Measurements from ENCODE around the gene RPAP3.
"Not testable (repeated sequence)": the region's sequence is repeated elsewhere in the genome, so short reads cannot be mapped to it uniquely, and the experiment has no call there.

RPAP3 gene

GRCh38 chr12:47679785-47680184 is 26.0 kb downstream of the RPAP3 start:
- ATAC-seq = no peak
- DNase-seq = no peak

DNA sequence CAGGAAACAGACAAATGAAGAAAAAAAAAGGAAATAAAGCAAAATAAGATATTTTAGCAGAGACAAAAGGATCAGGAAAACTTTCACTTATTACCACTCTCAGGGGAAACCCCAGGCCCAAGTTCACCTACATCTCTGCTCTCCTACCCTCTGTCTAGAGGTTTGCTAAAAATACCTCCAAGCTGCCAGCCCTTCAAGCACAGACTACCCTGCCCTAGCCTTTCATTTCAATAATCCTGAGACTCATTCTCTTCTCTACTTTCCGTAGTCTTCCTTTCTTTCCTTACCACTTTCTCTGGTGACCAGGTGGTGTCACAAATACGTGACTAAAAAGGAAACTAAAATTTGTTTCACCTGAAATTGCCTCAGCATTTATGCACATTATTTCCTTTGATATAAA is 33.8 kb downstream of the RPAP3 start:
- ATAC-seq (no peak), DNase-seq (no peak)

DNA sequence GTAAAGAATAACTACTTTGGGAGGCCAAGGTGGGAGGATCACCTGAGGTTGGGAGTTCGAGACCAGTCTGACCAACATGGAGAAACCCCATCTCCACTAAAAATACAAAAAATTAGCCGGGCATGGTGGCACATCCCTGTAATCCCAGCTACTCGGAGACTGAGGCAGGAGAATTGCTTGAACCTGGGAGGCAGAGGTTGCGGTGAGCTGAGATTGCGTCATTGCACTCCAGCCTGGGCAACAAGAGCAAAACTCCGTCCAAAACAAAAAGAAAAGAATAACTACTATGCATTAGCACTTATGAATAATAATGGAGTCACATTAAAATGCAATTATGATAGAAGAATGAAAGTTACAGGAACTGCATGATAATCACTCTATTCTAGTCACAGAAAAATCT is 37.9 kb downstream of the RPAP3 start:
- ATAC-seq, DNase-seq: not testable (repeated sequence)

DNA sequence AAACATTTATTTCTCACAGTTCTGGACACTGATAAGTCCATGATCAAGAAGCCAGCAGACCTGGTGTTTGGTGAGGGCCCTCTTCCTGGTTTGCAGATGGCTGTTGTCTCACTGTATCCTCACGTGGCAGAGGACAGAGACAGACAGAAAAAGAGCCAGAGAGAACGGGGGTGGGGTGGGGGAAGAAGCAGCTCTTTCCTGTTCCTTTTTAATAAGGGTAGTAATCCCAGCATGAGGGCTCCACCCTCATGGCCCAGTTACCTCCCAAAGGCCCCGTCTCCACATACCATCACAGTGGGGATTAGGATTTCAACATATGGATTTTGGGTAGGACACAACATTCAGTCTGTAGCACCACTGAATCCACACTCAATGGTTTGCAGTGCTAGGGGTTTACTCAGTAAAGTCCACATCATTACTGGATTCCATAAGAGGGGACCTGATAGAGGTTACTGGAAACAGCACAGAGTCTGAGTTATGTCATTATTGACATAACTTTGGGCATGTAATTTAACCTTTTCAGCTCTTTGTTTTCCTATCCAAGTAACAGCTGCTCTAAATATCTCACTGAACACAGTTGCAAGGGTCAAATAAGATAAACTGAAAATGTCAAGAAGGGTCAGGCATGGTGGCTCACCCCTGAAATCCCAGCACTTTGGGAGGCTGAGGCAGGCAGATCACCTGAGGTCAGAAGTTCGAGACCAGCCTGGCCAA is 53.2 kb downstream of the RPAP3 start:
- ATAC-seq = peak; percentile 17
- no peak for DNase-seq

DNA sequence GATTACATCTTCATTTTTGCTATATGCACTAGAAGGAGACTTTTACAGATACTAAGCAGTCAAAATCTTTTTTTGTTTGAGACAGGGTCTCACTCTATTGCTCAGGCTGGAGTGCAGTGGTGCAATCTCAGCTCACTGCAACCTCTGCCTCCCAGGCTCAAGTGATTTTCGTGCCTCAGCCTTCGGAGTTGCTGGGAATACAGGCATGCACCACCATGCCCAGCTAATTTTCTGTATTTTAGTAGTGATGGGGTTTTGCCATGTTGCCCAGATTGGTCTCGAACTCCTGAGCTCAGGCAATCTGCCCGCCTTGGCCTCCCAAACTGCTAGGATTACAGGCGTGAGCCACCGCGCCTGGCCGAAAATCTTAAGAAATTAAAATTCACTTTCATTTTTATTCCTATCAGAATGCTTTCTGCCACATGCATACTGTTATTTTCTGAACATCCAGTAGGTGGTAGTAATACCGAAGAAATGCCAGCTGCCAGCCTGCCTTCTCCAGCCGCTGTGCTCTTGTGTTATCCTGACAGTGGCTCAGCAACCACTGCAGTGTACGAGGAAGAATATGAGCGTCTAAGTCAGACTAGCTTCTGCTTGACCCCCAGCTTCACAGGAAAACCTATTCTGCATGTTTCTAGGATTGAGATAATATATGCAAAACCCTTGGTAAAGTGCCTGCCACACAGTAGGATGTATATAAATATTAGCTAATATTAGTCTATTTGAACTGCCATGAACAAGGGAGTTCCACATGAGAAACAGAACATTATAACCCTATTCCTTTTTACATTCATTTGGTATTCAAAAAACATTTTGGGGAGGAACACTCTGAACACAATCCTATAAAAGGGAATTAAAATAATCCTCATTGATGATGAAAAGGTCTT is 54.2 kb downstream of the RPAP3 start:
- DNase-seq (peak; percentile 31), ATAC-seq (peak; percentile 80)

DNA sequence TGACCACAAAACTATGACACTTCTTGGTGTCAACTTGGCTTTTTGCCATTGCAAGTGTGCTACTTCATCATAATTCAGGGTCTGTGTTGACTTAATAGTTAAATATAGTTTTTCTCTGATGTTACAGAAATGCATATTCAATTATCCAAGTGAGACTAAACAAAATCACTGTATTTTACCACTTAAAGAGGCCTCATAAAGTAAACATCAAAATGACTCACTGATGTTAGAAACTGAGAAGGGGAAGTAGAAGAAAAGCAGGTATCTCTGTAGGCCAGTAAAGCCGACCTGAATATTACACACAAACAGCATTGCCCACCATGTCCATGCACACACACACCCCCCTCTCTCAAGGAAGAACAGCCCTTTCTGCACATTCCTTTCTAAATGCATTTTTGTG is 55.4 kb downstream of the RPAP3 start:
- no peak for ATAC-seq

GRCh38 chr12:47649381-47649780 is 56.4 kb downstream of the RPAP3 start:
- ATAC-seq (no peak), DNase-seq (no peak)

More for the DNA sequence above, 55.4 kb downstream of the RPAP3 start:
- DNase-seq = no peak

- no peak for DNase-seq
- no peak for ATAC-seq
Measured at GRCh38 chr12:47648056-47648579, 57.7 kb downstream of the RPAP3 start.

GRCh38 chr12:47642310-47642709 is 63.5 kb downstream of the RPAP3 start:
- not testable (repeated sequence) for DNase-seq, ATAC-seq

- ATAC-seq = no peak
- peak; percentile 53 for DNase-seq
Measured at GRCh38 chr12:47636908-47637780, 68.7 kb downstream of the RPAP3 start.

DNA sequence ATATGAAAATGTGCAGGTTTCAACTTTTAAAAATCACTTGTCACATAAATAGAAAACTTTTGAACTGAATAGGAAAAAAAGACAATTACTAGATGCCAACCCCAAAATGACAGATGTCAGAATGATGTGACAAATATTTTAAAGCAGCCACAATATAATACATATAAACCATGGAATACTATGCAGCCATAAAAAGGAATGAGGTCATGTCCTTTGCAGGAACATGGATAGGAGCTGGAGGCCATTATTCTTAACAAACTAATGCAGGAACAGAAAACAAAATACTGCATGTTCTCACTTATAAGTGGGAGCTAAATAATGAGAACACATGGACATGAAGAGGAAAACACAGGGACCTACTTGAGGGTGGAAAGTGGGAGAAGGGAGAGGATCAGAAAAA is 70.1 kb downstream of the RPAP3 start:
- DNase-seq, ATAC-seq: not testable (repeated sequence)

- DNase-seq (no peak), ATAC-seq (no peak)
Measured at GRCh38 chr12:47634127-47634526, 71.7 kb downstream of the RPAP3 start.

DNA sequence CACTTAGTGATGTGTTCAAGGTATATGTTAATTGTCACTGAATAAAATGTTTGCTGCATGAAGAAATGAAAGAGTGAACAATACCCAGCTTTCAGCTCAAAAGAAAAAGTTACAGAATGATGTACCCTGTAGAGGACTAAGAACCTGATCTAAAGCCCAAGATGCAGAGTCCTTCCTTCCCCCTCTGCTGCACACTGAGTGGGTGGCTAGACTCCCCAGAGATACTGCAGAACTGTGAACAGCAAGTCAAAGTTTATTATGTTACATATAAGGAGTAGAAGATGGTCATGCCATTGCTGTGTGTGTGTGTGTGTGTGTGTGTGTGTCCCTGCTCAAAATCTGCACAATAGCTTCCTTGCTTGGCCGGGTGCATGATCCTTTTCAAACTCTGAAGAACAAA is 83.9 kb downstream of the RPAP3 start:
- DNase-seq (no peak), ATAC-seq (no peak)

DNA sequence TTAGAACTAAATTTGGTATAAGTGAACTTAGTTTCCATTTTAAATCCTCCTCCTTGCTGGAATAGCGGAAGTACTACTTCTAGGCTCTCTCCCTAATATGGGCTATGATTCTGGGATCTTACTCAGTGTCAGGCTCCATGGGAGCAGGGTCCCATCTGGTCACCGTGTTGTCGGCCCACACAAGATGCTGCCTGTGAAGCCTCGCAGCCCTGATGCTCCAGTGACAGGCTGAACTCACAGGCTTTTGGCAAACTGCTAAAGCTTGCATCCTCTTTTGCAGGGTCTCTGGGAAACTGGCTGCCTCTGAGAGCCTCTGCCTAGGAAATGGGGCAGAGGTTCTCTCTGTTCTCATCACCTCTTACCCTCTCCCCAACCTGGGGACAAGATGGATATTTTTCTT is 88.4 kb downstream of the RPAP3 start:
- DNase-seq (no peak), ATAC-seq (no peak)

- no peak for DNase-seq
- ATAC-seq = no peak
Measured at GRCh38 chr12:47616440-47616839, 89.4 kb downstream of the RPAP3 start.

DNA sequence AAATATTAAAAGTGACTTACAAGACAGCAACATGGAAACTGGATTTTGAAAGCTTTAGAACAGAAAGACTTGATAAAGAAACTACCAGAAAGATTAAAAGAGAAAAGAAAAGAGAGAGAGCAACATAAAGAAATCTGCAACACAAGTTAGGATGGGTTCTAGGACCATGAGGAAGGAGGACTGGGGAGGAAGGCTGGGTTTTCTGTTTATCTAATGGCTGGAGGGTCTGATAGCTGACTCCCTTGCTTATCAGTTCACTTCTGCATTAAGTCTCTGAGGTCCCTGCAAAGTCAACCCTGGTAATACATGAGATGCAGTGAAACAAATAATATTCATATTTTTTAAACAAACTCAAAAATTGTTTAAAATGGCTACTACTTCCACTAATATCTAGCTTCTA is 90.1 kb downstream of the RPAP3 start:
- ATAC-seq = no peak
- DNase-seq = no peak

GRCh38 chr12:47614521-47614920 is 91.3 kb downstream of the RPAP3 start:
- DNase-seq (no peak), ATAC-seq (no peak)

GRCh38 chr12:47612953-47613352 is 92.9 kb downstream of the RPAP3 start:
- ATAC-seq = no peak

DNA sequence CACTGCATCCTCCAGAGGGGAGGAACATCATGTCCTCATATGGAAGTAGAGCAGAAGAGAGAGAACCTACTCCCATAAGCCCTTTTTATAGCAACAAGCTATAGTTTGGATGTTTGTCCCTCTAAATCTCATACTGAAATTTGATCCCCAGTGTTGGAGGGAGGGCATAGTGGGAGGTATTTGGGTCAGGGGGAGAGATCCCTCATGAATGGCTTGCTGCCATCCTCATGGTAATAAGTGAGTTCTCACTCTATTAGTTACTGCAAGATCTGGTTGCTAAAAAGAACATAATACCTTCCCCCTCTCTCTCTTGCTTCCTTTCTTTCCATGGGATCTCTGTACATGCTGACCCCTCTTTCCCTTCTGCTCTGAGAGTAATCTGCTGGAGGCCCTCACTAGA is 93.9 kb downstream of the RPAP3 start:
- ATAC-seq (no peak), DNase-seq (no peak)

More at GRCh38 chr12:47612953-47613352, 92.9 kb downstream of the RPAP3 start:
- no peak for DNase-seq
